Activated naive CD8-positive, alpha-beta T cell treated with anti-CD3 and anti-CD28 coated beads, Interleukin-2, amount 10 ng/mL, durations not matched to agents 7 days and 5 days (primary cell): ENCODE measurements around the gene GPRIN3. TPM values are rescaled to one million over a fixed set of nuclear protein-coding genes. Genes with fewer than 3 reads are reported as not detected.

ENCODE experiments used
- ATAC-seq: fragments of 150-1000 bp; cut with Tn5 transposase; one replicate; pipeline ENCODE4 v1.10.0; 2021; ENCODE audit warnings: low read depth, moderate library complexity
- POLR2A ChIA-PET: fragments of 350-600 bp; sonication (Branson Sonifier 250); formaldehyde crosslinking; loops from one replicate; lab custom pipeline; 2021; ENCODE audit warnings: antibody characterized with exemption; lab: Charles Lee
- DNase-seq: peaks from one replicate; pipeline ENCODE4 v3.0.0; 2021
- H3K27ac Mint-ChIP-seq: one replicate; pipeline ENCODE4 v1.8.0; 2022; ENCODE audit warnings: mild to moderate bottlenecking, mixed read lengths
- H3K27me3 Mint-ChIP-seq: one replicate; pipeline ENCODE4 v1.8.0; 2022; ENCODE audit warnings: mild to moderate bottlenecking, moderate library complexity, mixed read lengths
- H3K36me3 Mint-ChIP-seq: one replicate; pipeline ENCODE4 v1.8.0; 2021; ENCODE audit warnings: mild to moderate bottlenecking, mixed read lengths
- H3K4me1 Mint-ChIP-seq: one replicate; pipeline ENCODE4 v1.8.0; 2021; ENCODE audit warnings: mixed read lengths
- H3K4me3 Mint-ChIP-seq: one replicate; pipeline ENCODE4 v1.8.0; 2022; ENCODE audit warnings: mild to moderate bottlenecking, moderate library complexity, mixed read lengths
- H3K9me3 Mint-ChIP-seq: one replicate; pipeline ENCODE4 v1.8.0; 2021; ENCODE audit warnings: mixed read lengths
- total RNA-seq, 2 experiments: library from RNA; stranded (reverse); gene quantifications; one replicate each; pipeline ENCODE4 v1.2.3, GENCODE V29; 2021

Gene GPRIN3
- total RNA-seq = 10 to 100 TPM; 23.9 to 25.5 TPM

GRCh38 chr4:89307446-89308160 lies at the start of gene GPRIN3:
Gene GPRIN3 (minus strand): TSS chr4:89307800. CDS start chr4:89250110, 57,690 bp downstream.
- POLR2A ChIA-PET = interaction anchor here (0.9 to 2.4 kb wide), 6 partner anchors 9 to 19 kb away, joined by 3 to 26 read pairs (median 8); no protein-coding TSS in a partner anchor
- peaks cover 18% of the 10 kb centered on the region for H3K36me3 Mint-ChIP-seq
- DNase-seq (peak; percentile 77), ATAC-seq (peak; percentile 68)
- H3K4me1 Mint-ChIP-seq = peaks cover 38% of the 10 kb centered on the region
- peak within 1 kb of the TSS; percentile 87 for H3K27ac Mint-ChIP-seq
- H3K9me3 Mint-ChIP-seq = no peaks in the 10 kb centered on the region
- peak within 1 kb of the TSS; percentile 97 for H3K4me3 Mint-ChIP-seq
- no peaks in the 10 kb centered on the region for H3K27me3 Mint-ChIP-seq

DNA sequence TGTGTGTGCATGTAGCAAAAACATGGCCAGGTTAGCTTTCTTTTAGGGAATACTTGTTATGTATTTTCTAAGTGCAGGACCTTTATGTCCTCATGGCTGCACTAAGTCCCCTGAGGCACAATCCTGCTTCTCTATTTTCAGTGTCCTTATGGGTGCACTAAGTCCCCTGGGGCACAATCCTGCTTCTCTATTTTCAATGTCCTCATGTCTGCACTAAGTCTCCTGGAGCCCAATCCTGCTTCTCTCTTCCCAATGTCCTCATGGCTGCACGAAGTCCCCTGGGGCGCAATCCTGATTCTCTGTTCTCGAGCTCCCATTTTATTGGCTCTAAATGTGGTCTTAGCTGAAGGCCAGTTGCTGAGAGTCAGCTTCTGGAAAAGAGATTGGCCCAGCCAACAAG lies 49.7 kb upstream of the GPRIN3 start:
- peaks cover 2% of the 10 kb centered on the region for H3K36me3 Mint-ChIP-seq
- ATAC-seq = no peak
- H3K4me1 Mint-ChIP-seq = no peaks in the 10 kb centered on the region
- no peak overlapping the region for H3K4me3 Mint-ChIP-seq
- peaks cover 3% of the 10 kb centered on the region for H3K9me3 Mint-ChIP-seq
- peaks cover 5% of the 10 kb centered on the region for H3K27me3 Mint-ChIP-seq
- no peak for DNase-seq
- H3K27ac Mint-ChIP-seq = no peak overlapping the region
- POLR2A ChIA-PET = no interaction called here

DNA sequence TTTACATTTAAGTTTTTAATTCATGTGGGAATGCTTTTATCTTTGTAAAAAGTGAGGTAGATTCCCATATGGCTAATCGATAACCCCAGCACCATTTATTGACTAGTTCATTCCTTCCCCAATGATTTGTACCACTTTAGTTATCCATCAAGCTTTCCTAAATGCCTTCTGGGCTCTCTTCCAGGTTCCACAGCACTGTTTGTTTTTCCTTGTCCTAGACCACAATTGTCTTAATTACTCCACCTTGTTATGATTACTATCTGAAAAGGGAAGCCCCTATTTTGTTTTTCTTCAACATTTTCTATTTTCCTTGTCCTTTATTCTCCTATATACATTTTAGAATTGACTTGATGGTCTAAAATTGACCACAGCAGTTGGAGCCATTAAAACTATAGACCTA lies 48.5 kb upstream of the GPRIN3 start:
- DNase-seq (no peak), ATAC-seq (no peak)
- H3K9me3 Mint-ChIP-seq = no peaks in the 10 kb centered on the region
- no peaks in the 10 kb centered on the region for H3K4me1 Mint-ChIP-seq
- H3K27ac Mint-ChIP-seq = no peak overlapping the region
- H3K27me3 Mint-ChIP-seq = peaks cover 5% of the 10 kb centered on the region
- POLR2A ChIA-PET = no interaction called here
- peaks cover 1% of the 10 kb centered on the region for H3K36me3 Mint-ChIP-seq
- H3K4me3 Mint-ChIP-seq = no peak overlapping the region

DNA sequence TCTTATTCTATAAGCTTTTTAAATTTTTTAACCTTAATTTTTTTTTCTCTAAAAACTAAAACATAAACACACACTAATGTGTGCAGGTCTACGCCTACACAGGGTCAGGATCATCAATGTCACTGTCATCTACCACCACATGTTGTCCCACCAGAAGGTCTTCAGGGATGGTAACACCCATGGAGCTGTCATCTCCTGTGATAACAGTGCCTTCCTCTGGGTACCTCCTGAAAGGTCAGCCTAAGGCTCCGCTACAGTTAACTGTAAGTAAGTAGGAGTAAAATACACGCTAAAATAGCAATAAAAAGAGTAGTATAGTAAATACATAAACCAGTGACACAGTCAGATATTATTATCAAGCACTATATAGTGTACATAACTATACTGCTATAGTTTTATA lies 45.9 kb upstream of the GPRIN3 start:
- H3K27ac Mint-ChIP-seq = no peak overlapping the region
- POLR2A ChIA-PET = no interaction called here
- H3K4me1 Mint-ChIP-seq = no peaks in the 10 kb centered on the region
- peaks cover 3% of the 10 kb centered on the region for H3K36me3 Mint-ChIP-seq
- no peak for DNase-seq
- peaks cover 3% of the 10 kb centered on the region for H3K27me3 Mint-ChIP-seq
- no peak for ATAC-seq
- no peak overlapping the region for H3K4me3 Mint-ChIP-seq
- H3K9me3 Mint-ChIP-seq = peaks cover 3% of the 10 kb centered on the region

- H3K27ac Mint-ChIP-seq = no peak overlapping the region
- no peaks in the 10 kb centered on the region for H3K4me1 Mint-ChIP-seq
- DNase-seq (no peak), ATAC-seq (no peak)
- H3K4me3 Mint-ChIP-seq = no peak overlapping the region
- H3K9me3 Mint-ChIP-seq = peaks cover 10% of the 10 kb centered on the region
- H3K36me3 Mint-ChIP-seq = peaks cover 7% of the 10 kb centered on the region
- POLR2A ChIA-PET = no interaction called here
- peaks cover 3% of the 10 kb centered on the region for H3K27me3 Mint-ChIP-seq
Observed at GRCh38 chr4:89352541-89352940, 44.9 kb upstream of the GPRIN3 start.

GRCh38 chr4:89351201-89351600 lies 43.6 kb upstream of the GPRIN3 start:
- Mint-ChIP-seq H3K36me3 (peaks cover 13% of the 10 kb centered on the region), H3K4me3 (no peak overlapping the region), H3K27ac (no peak overlapping the region), H3K4me1 (no peaks in the 10 kb centered on the region), H3K27me3 (peaks cover 3% of the 10 kb centered on the region), H3K9me3 (peaks cover 13% of the 10 kb centered on the region)
- DNase-seq = no peak
- POLR2A ChIA-PET = no interaction called here
- no peak for ATAC-seq

DNA sequence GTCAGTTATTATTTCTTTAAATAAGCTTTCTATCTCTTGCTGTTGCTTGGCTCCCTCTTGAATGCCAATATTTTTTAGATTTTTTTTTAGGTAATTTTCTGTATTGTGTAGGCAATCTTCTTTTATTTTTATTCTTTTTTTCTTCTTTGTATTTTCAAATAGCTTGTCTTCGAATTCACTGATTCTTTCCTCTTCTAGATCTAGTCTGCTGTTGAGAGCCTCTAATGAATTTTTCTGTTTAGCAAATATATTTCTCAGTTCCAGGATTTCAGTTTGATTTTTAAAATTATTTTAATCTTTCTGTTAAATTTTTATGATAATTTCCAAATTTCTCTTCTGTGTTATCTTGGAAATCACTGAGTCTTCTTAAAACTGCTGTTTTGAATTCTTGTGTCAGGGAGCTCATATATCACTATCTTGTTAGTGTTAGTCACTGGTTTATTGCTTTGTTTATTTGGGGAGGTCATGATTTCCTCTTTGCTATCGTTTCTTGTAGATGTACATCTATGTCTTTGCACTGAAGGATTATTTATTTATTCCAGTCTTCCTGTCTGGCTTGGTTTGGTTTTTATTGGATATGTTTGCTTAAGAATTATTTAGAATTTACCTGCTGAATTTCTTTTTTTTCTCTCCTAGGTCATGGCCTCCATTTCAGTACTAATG lies 39.9 kb upstream of the GPRIN3 start:
- ATAC-seq = no peak
- H3K27me3 Mint-ChIP-seq = peaks cover 7% of the 10 kb centered on the region
- H3K36me3 Mint-ChIP-seq = peaks cover 18% of the 10 kb centered on the region
- POLR2A ChIA-PET = no interaction called here
- no peak overlapping the region for H3K4me3 Mint-ChIP-seq
- H3K4me1 Mint-ChIP-seq = no peaks in the 10 kb centered on the region
- H3K27ac Mint-ChIP-seq = no peak overlapping the region
- H3K9me3 Mint-ChIP-seq = peaks cover 18% of the 10 kb centered on the region
- DNase-seq = no peak

- Mint-ChIP-seq H3K36me3 (peaks cover 16% of the 10 kb centered on the region), H3K27ac (no peak overlapping the region), H3K9me3 (peaks cover 16% of the 10 kb centered on the region), H3K4me1 (no peaks in the 10 kb centered on the region), H3K27me3 (peaks cover 7% of the 10 kb centered on the region), H3K4me3 (no peak overlapping the region)
- DNase-seq (no peak), ATAC-seq (no peak)
- POLR2A ChIA-PET = interaction anchor here (0.6 kb wide), 1 partner anchor 31 kb away, joined by 3 read pairs; no protein-coding TSS in a partner anchor
Observed at GRCh38 chr4:89344571-89344970, 37.0 kb upstream of the GPRIN3 start.

DNA sequence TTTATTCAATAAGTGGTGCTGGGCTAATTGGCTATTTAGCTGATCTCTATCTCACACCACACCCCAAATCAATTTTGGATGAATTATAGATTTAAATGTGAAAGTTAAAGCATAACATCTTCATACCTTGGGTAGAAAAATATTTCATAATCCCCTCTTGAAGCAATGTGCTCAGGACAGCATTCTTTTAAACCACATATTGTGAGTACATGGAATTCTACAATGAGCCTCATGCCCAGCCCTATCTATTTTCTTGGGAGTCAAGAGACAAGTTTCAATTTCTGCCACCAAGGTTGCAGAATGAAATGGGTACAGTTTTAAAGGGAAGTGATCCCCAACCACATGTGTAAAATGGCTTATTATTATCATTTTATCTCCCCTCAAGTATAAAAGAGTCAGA lies 30.6 kb upstream of the GPRIN3 start:
- ATAC-seq (no peak), DNase-seq (no peak)
- peaks cover 1% of the 10 kb centered on the region for H3K27me3 Mint-ChIP-seq
- peaks cover 9% of the 10 kb centered on the region for H3K4me1 Mint-ChIP-seq
- H3K9me3 Mint-ChIP-seq = no peaks in the 10 kb centered on the region
- peaks cover 1% of the 10 kb centered on the region for H3K36me3 Mint-ChIP-seq
- POLR2A ChIA-PET = no interaction called here
- H3K4me3 Mint-ChIP-seq = no peak overlapping the region
- H3K27ac Mint-ChIP-seq = no peak overlapping the region

DNA sequence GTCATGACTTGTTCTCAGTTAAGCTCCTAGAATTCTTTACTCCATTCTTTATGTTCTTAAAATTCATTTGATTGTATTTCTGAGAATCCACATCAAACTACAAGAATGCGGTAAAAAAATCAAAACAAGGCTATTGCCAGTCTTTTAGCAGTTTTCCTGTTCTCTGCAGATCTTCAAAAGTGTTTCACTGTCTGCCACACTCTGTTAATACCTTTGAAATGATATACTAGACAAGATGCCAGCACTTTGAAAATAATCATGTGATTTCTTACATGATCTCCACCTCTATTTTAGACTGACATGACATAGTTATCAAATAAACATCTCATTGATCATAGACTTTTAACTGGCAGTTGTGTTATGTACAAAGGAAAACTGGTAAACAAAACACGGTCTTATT lies 30.1 kb upstream of the GPRIN3 start:
- Mint-ChIP-seq H3K27ac (no peak overlapping the region), H3K4me3 (peak overlapping the region; percentile 0), H3K27me3 (no peaks in the 10 kb centered on the region), H3K9me3 (no peaks in the 10 kb centered on the region), H3K36me3 (peaks cover 1% of the 10 kb centered on the region), H3K4me1 (peaks cover 9% of the 10 kb centered on the region)
- no peak for DNase-seq
- ATAC-seq = no peak
- POLR2A ChIA-PET = no interaction called here

GRCh38 chr4:89336818-89337420 lies 29.3 kb upstream of the GPRIN3 start:
- Mint-ChIP-seq H3K27ac (no peak overlapping the region), H3K4me1 (peaks cover 9% of the 10 kb centered on the region), H3K36me3 (peaks cover 1% of the 10 kb centered on the region), H3K4me3 (no peak overlapping the region), H3K9me3 (no peaks in the 10 kb centered on the region), H3K27me3 (no peaks in the 10 kb centered on the region)
- ATAC-seq (no peak), DNase-seq (no peak)
- POLR2A ChIA-PET = no interaction called here

- H3K27ac Mint-ChIP-seq = no peak overlapping the region
- DNase-seq (no peak), ATAC-seq (no peak)
- peaks cover 16% of the 10 kb centered on the region for H3K4me1 Mint-ChIP-seq
- H3K9me3 Mint-ChIP-seq = peaks cover 3% of the 10 kb centered on the region
- peaks cover 6% of the 10 kb centered on the region for H3K36me3 Mint-ChIP-seq
- POLR2A ChIA-PET = no interaction called here
- H3K27me3 Mint-ChIP-seq = no peaks in the 10 kb centered on the region
- no peak overlapping the region for H3K4me3 Mint-ChIP-seq
Observed at GRCh38 chr4:89334830-89335229, 27.2 kb upstream of the GPRIN3 start.

GRCh38 chr4:89334311-89334710 lies 26.7 kb upstream of the GPRIN3 start:
- POLR2A ChIA-PET = no interaction called here
- H3K9me3 Mint-ChIP-seq = peaks cover 3% of the 10 kb centered on the region
- DNase-seq (no peak), ATAC-seq (no peak)
- H3K4me3 Mint-ChIP-seq = no peak overlapping the region
- H3K4me1 Mint-ChIP-seq = peaks cover 19% of the 10 kb centered on the region
- H3K27ac Mint-ChIP-seq = no peak overlapping the region
- H3K27me3 Mint-ChIP-seq = no peaks in the 10 kb centered on the region
- H3K36me3 Mint-ChIP-seq = peaks cover 6% of the 10 kb centered on the region
